Activated T-cell treated with anti-CD3 and anti-CD28 coated beads, Interleukin-2, amount 50 U/mL, for 4 hours (primary cell): Measurements from ENCODE around the gene TLE2. TPM values are rescaled to one million over a fixed set of nuclear protein-coding genes. Genes with fewer than 3 reads are reported as not detected.
"Not testable (repeated sequence)": the region's sequence is repeated elsewhere in the genome, so short reads cannot be mapped to it uniquely, and the experiment has no call there.

ENCODE experiments used
- ATAC-seq, 2 donors: fragments of 200-7000 bp; cut with Tn5 transposase; one replicate each; pipeline ENCODE4 v1.10.0; 2021
- DNase-seq: peaks from one replicate; pipeline ENCODE4 v3.0.0-alpha.2; 2020
- H3K27me3 Mint-ChIP-seq: one replicate; pipeline ENCODE4 v1.8.0; 2021; ENCODE audit warnings: low read depth, mixed read lengths
- H3K36me3 Mint-ChIP-seq: one replicate; pipeline ENCODE4 v1.8.0; 2022; ENCODE audit warnings: mixed read lengths; ENCODE audit not compliant: insufficient read depth
- H3K4me1 Mint-ChIP-seq: one replicate; pipeline ENCODE4 v1.8.0; 2021; ENCODE audit warnings: low read depth, mixed read lengths
- H3K4me3 Mint-ChIP-seq: one replicate; pipeline ENCODE4 v1.8.0; 2021; ENCODE audit warnings: mild to moderate bottlenecking, moderate library complexity, mixed read lengths
- H3K9me3 Mint-ChIP-seq: one replicate; pipeline ENCODE4 v1.8.0; 2021; ENCODE audit warnings: mixed read lengths
- total RNA-seq, 3 donors: library from RNA; stranded (reverse); gene quantifications; one replicate each; pipeline ENCODE4 v1.2.1, GENCODE V29; 2021

TLE2 gene
- total RNA-seq, 3 donors from 2014 or later, result 4.8 to 5.9 (median 5.7) TPM

- no peak for ATAC-seq
- DNase-seq, result no peak
- peaks cover 15% of the 10 kb centered on the region for H3K4me1 Mint-ChIP-seq
- H3K36me3 Mint-ChIP-seq, result no peaks in the 10 kb centered on the region
- no peaks in the 10 kb centered on the region for H3K9me3 Mint-ChIP-seq
- no peaks in the 10 kb centered on the region for H3K27me3 Mint-ChIP-seq
- peak overlapping the region; percentile 77 for H3K4me3 Mint-ChIP-seq
These were observed 19.1 kb upstream of the TLE2 start for GRCh38 chr19:3048190-3048533.

DNA sequence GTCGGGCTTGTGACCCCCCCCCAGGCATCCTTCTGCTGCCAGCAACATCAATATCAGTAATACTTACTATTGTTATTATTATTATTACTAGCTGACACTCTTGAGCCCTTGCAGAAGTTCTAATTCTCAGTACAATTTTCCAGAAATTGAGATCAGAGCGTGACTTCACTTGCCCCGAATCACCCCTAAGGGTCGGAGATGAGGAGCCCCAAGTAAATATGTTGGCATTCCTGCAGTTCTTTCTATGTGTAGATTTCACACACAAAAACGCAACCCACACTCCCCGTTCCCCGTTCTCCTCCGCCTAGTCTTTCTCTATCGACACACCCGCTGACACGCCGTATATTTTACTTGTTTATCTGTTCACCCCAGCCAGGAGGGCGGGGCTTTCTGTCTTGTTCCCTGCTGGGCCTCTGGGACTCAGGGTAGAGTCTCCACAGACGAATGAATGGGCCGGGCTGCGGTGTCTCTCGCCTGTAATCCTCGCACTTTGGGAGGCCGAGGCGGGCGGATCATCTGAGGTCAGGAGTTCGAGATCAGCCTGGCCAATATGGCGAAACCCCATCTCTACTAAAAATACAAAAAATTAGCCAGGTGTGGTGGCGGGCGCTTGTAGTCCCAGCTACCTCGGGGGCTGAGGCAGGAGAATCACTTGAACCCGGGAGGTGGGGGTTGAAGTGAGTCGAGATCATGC, 18.6 kb upstream of the TLE2 start:
- Mint-ChIP-seq H3K4me3 (peak overlapping the region; percentile 77), H3K36me3 (no peaks in the 10 kb centered on the region), H3K27me3 (no peaks in the 10 kb centered on the region), H3K9me3 (no peaks in the 10 kb centered on the region), H3K4me1 (peaks cover 14% of the 10 kb centered on the region)
- DNase-seq, result peak; percentile 60
- peak; percentile 84 to 90 for ATAC-seq

GRCh38 chr19:3046698-3047495, 17.8 kb upstream of the TLE2 start:
- ATAC-seq (no peak), DNase-seq (no peak)
- peaks cover 14% of the 10 kb centered on the region for H3K4me1 Mint-ChIP-seq
- no peaks in the 10 kb centered on the region for H3K36me3 Mint-ChIP-seq
- H3K27me3 Mint-ChIP-seq, result no peaks in the 10 kb centered on the region
- H3K4me3 Mint-ChIP-seq, result peak overlapping the region; percentile 77
- H3K9me3 Mint-ChIP-seq, result no peaks in the 10 kb centered on the region

DNA sequence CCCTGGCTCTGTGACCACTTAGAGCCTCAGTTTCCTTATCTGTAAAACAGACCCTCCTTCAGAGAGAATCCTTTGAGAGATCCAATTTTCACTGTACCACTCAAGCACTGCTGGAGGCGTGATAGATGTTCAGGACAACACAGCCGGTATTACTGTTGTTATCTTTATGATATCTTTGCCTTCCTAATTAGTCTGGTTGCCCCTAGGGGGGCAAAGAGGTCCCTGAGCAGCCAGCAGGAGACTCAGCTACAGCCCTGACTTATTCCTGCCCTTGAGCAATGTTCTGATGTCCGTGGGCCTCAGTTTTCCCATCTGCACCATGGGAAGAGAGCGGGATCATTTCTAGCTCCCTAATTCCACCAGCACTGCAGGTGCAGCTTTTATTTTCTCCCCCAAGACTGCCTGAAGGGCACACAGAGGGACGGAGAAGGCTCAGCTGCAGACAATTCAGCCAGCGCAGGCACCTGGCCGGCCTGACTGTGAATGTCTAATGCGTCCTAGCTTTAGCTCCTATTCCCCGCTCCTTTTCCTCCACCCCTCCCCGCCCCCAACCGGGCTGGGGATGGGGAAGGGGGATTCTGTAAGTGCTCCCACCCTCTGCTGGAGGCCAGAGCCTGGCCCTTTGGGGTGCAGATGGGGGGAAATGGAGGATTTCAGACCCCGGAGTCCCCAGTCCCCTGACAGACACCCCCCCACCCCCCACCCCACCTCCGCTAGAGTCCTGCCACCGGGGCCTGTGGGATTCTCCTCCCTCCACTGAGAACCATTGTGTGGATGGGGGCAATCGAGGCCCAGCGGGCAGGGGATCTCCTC, 17.0 kb upstream of the TLE2 start:
- peaks cover 15% of the 10 kb centered on the region for H3K4me1 Mint-ChIP-seq
- ATAC-seq, result no peak
- no peaks in the 10 kb centered on the region for H3K36me3 Mint-ChIP-seq
- H3K4me3 Mint-ChIP-seq, result no peak overlapping the region
- H3K9me3 Mint-ChIP-seq, result no peaks in the 10 kb centered on the region
- no peaks in the 10 kb centered on the region for H3K27me3 Mint-ChIP-seq
- DNase-seq, result no peak

- Mint-ChIP-seq H3K4me3 (no peak overlapping the region), H3K27me3 (no peaks in the 10 kb centered on the region), H3K9me3 (no peaks in the 10 kb centered on the region), H3K36me3 (no peaks in the 10 kb centered on the region), H3K4me1 (peaks cover 15% of the 10 kb centered on the region)
- DNase-seq (no peak), ATAC-seq (no peak)
These were observed 16.1 kb upstream of the TLE2 start for GRCh38 chr19:3045191-3045590.

GRCh38 chr19:3042621-3043267, 13.7 kb upstream of the TLE2 start:
- Mint-ChIP-seq H3K4me3 (no peak overlapping the region), H3K36me3 (no peaks in the 10 kb centered on the region), H3K27me3 (no peaks in the 10 kb centered on the region), H3K9me3 (no peaks in the 10 kb centered on the region), H3K4me1 (peaks cover 14% of the 10 kb centered on the region)
- DNase-seq (no peak), ATAC-seq (no peak)

DNA sequence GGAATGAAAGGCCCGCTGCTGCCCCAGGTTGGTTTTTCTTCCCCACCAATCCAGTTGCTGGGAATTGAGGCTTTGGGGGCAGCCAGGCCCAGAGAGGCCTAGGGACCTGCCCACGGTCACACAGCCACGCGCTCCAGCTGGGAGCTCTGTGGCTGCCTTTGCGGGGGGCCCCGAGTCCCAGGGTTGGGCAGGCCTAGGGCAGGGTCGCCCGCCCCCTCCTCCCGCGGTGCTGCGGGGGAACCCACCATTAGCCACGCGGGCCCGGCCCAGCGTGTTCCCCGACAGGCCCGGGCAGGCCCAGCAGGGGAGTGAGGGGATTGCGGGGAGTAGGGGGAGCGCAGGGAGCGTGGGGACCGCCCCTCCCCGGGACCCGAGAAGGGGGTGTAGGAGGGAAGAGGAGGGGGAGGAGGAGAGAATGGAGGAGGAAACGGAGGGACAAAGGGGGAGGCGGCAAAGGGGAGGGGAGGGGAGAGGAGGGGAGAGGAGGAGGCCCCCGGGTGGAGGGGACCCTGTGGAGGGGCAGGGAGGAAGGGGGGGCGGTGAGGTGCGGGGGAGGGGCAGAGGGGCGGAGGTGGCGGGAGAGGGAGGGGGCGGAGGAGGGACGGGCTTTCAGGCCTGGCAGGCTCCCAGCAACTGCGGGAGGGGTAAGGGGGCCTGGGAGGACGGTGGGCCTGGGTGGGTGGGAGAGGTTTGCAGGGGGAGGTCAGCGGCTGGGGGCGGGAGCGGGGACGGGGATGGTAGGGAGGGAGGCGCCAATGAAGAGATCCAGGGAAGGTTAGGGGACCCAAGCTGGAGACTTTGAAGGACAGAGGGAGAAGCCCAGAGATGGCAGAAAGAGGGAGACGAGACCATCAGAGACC, 12.9 kb upstream of the TLE2 start:
- Mint-ChIP-seq H3K27me3 (no peaks in the 10 kb centered on the region), H3K9me3 (no peaks in the 10 kb centered on the region), H3K36me3 (no peaks in the 10 kb centered on the region), H3K4me3 (no peak overlapping the region), H3K4me1 (peaks cover 11% of the 10 kb centered on the region)
- DNase-seq (no peak), ATAC-seq (peak; percentile 5 to 11)

DNA sequence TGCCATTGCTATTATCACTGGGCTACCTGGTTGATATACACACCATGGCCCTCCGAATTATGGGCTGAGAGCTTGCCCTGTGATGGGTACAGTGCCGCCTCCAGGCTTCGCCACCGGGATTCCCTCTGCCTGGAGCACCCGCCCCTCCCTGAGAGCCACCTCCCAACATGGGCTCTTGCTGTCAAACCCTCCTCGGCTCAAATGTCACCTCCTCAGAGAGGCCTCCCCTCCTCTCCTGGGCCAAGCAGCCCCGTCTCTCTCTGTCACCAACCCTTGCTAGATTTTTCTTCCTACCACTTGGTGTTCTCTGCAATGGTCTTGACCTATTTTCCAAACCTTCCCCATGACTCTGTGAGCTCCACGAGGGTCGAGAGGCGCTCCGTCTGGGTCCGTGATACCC, 12.2 kb upstream of the TLE2 start:
- Mint-ChIP-seq H3K4me3 (no peak overlapping the region), H3K27me3 (no peaks in the 10 kb centered on the region), H3K4me1 (peaks cover 14% of the 10 kb centered on the region), H3K9me3 (no peaks in the 10 kb centered on the region), H3K36me3 (no peaks in the 10 kb centered on the region)
- no peak for ATAC-seq
- no peak for DNase-seq

DNA sequence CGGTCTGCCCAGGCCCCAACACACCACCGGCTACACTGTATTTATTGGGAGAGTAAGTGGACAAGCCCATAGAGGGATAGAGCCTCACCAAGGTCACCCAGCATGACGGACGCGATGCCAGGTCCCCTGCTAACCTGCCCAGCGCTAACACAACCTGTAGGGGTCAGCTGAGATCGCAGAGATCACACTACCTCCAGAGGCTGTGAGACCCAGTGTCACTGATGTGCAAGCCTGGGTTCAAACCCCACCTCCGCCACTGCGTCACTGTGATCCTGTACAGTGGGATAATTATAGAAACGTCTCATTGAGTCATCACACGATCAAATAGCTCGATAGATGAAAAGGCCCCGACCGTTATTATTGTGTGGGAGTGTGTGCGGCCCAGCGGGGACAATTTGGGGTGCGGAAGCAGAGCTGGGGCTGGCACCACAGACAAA, 10.6 kb upstream of the TLE2 start:
- peaks cover 25% of the 10 kb centered on the region for H3K4me1 Mint-ChIP-seq
- DNase-seq, result no peak

GRCh38 chr19:3039125-3039524, 10.0 kb upstream of the TLE2 start:
- H3K27me3 Mint-ChIP-seq, result no peaks in the 10 kb centered on the region
- H3K36me3 Mint-ChIP-seq, result no peaks in the 10 kb centered on the region
- peaks cover 29% of the 10 kb centered on the region for H3K4me1 Mint-ChIP-seq
- H3K4me3 Mint-ChIP-seq, result no peak overlapping the region
- H3K9me3 Mint-ChIP-seq, result no peaks in the 10 kb centered on the region
- DNase-seq (no peak), ATAC-seq (no peak)

More for the DNA sequence above, 10.6 kb upstream of the TLE2 start:
- Mint-ChIP-seq H3K4me3 (no peak overlapping the region), H3K9me3 (no peaks in the 10 kb centered on the region), H3K27me3 (no peaks in the 10 kb centered on the region), H3K36me3 (no peaks in the 10 kb centered on the region)
- no peak for ATAC-seq

DNA sequence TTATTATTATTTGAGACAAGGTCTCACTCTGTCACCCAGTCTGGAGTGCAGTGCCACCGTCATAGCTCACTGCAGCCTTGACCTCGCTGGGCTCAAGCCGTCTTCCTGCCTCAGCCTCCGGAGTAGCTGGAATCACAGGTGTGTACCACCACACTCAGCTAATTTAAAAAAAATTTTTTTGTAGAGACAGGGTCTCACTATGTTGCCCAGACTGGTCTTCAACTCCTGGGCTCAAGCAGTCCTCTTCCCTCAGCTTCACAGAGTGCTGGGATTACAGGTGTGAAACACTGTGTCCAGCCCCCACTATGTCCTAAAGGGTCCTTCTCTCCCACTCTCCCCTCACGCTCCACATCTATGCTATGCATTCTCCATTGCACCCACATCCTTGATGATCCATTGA, 9.1 kb upstream of the TLE2 start:
- Mint-ChIP-seq H3K9me3 (no peaks in the 10 kb centered on the region), H3K4me3 (no peak overlapping the region), H3K27me3 (no peaks in the 10 kb centered on the region), H3K36me3 (no peaks in the 10 kb centered on the region), H3K4me1 (peaks cover 29% of the 10 kb centered on the region)
- no peak for ATAC-seq
- no peak for DNase-seq

DNA sequence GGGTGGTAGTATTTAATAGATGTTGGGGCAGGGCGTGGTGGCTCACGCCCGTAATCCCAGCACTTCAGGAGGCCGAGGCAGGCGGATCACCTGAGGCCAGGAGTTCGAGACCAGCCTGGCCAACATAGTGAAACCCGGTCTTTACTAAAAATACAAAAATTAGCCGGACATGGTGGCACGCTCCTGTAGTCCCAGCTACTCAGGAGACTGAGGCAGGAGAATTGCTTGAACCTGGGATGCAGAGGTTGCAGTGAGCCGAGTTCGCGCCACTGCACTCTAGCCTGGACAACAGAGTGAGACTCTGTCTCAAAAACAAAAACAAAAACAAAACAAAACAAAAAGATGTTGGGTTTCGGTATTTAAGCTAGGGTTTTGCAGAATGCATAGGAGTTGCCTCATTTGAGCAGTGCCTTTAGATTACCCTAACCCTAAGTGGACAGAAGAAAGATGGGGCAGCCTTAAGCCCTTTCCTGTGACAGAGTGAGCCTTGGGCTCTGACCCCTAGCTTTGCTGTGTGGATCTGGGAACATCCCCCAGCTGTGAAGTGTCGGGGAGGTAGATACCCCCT, 8.0 kb upstream of the TLE2 start:
- peak overlapping the region; percentile 86 for H3K4me3 Mint-ChIP-seq
- DNase-seq, ATAC-seq, H3K27me3 Mint-ChIP-seq, H3K9me3 Mint-ChIP-seq, H3K36me3 Mint-ChIP-seq: not testable (repeated sequence)
- peaks cover 25% of the 10 kb centered on the region for H3K4me1 Mint-ChIP-seq
